Neural progenitor cell (in vitro differentiated cells): ENCODE measurements around the gene KIF12. TPM values are rescaled to one million over a fixed set of nuclear protein-coding genes. Genes with fewer than 3 reads are reported as not detected.

Source experiments
- DNase-seq: peaks from one replicate; pipeline ENCODE4 v3.0.0-alpha.2; 2016; ENCODE audit warnings: low spot score
- H2AFZ ChIP-seq: fragments of 200-600 bp; sonication (generic); replicated peaks from 2 replicates; pipeline ENCODE4 v1.6.1; 2016; ENCODE audit warnings: antibody characterized with exemption
- H3F3A ChIP-seq: fragments of 200-600 bp; sonication (generic); 2 replicates; pipeline ENCODE4 v1.6.1; 2016; ENCODE audit warnings: antibody characterized with exemption, low read depth
- H3K27ac ChIP-seq: fragments of 200-600 bp; sonication (generic); 2 replicates; pipeline ENCODE4 v1.5.1; 2016; ENCODE audit warnings: mild to moderate bottlenecking
- H3K27me3 ChIP-seq: fragments of 200-600 bp; sonication (generic); 2 replicates; pipeline ENCODE4 v1.6.1; 2016; ENCODE audit warnings: mild to moderate bottlenecking, moderate library complexity
- H3K36me3 ChIP-seq: fragments of 200-600 bp; sonication (generic); 2 replicates; pipeline ENCODE4 v1.5.1; 2016
- H3K4me1 ChIP-seq: fragments of 200-600 bp; sonication (generic); 2 replicates; pipeline ENCODE4 v1.6.1; 2016; ENCODE audit warnings: mixed run types
- H3K4me2 ChIP-seq: fragments of 200-600 bp; sonication (generic); 2 replicates; pipeline ENCODE4 v1.6.1; 2016
- H3K4me3 ChIP-seq: fragments of 200-600 bp; sonication (generic); 2 replicates; pipeline ENCODE4 v1.5.1; 2016
- H3K79me2 ChIP-seq: fragments of 200-600 bp; sonication (generic); 2 replicates; pipeline ENCODE4 v1.6.1; 2016; ENCODE audit warnings: low read depth
- H3K9ac ChIP-seq: fragments of 200-600 bp; sonication (generic); 2 replicates; pipeline ENCODE4 v1.6.1; 2016
- H3K9me3 ChIP-seq: fragments of 200-600 bp; sonication (generic); 2 replicates; pipeline ENCODE4 v1.5.1; 2016; ENCODE audit warnings: low read depth
- H4K20me1 ChIP-seq: fragments of 200-600 bp; sonication (generic); 2 replicates; pipeline ENCODE4 v1.6.1; 2016; ENCODE audit warnings: low read depth
- H3K27ac Mint-ChIP-seq: 3 replicates; pipeline ENCODE4 v1.8.0; 2021; ENCODE audit warnings: mixed read lengths
- H3K27me3 Mint-ChIP-seq: 2 replicates; pipeline ENCODE4 v1.8.0; 2022; ENCODE audit warnings: low read depth, mild to moderate bottlenecking, inconsistent platforms, moderate library complexity, mixed read lengths; ENCODE audit not compliant: insufficient read depth
- H3K36me3 Mint-ChIP-seq: 3 replicates; pipeline ENCODE4 v1.8.0; 2021; ENCODE audit warnings: mixed read lengths
- H3K4me1 Mint-ChIP-seq: 3 replicates; pipeline ENCODE4 v1.8.0; 2021; ENCODE audit warnings: mixed read lengths
- H3K4me3 Mint-ChIP-seq: 3 replicates; pipeline ENCODE4 v1.8.0; 2021; ENCODE audit warnings: mild to moderate bottlenecking, moderate library complexity, mixed read lengths
- H3K9me3 Mint-ChIP-seq: 3 replicates; pipeline ENCODE4 v1.8.0; 2020; ENCODE audit warnings: mixed read lengths
- EZH2 ChIP-seq: fragments of 200-600 bp; sonication (generic); IDR thresholded peaks from 2 replicates; pipeline ENCODE4 v1.6.1; 2017; ENCODE audit warnings: antibody characterized with exemption, mild to moderate bottlenecking, moderate library complexity
- EZH2phosphoT487 ChIP-seq: fragments of 200-600 bp; sonication (generic); IDR thresholded peaks from 2 replicates; pipeline ENCODE4 v1.6.1; 2017; ENCODE audit warnings: antibody characterized with exemption
- total RNA-seq: library from RNA; depleted of rRNA; stranded (reverse); fragments of >200 nt; gene quantifications from 2 replicates; pipeline ENCODE4 v1.2.3, GENCODE V29; 2015; ENCODE audit warnings: low replicate concordance
- TF ChIP-seq, protein P1 (sequence below): fragments of 200-600 bp; sonication (generic); IDR thresholded peaks from 2 replicates; pipeline ENCODE4 v1.5.1; 2017; ENCODE audit warnings: antibody characterized with exemption, mild to moderate bottlenecking

The KIF12 gene
- total RNA-seq, 1 donor from 2014 or later: 0.56 TPM

DNA sequence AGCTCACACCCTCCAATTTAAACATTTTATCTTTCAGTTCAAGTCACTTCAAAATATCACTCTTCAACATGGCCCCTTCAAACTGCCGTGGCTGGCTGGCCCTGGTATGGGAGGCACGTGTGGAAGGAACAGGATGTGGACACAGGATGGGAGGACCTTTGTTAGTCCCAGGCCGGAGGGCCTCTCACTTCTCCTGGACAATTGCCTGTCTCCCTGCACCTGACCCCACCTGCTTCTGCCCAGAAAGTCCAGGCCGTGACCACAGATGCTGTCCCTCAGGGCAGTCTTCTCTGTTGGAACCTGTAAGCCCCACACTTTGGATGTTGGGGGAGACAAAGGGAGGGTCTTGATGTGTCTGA, 40.4 kb downstream of the KIF12 start:
- H3K9ac ChIP-seq: no peak overlapping the region
- no peak overlapping the region for H3K4me2 ChIP-seq
- Mint-ChIP-seq H3K27me3 (peaks cover 13% of the 10 kb centered on the region), H3K9me3 (no peaks in the 10 kb centered on the region), H3K27ac (no peak overlapping the region), H3K4me3 (no peak overlapping the region), H3K4me1 (peaks cover 24% of the 10 kb centered on the region), H3K36me3 (peaks cover 22% of the 10 kb centered on the region)
- no peaks in the 10 kb centered on the region for H3F3A ChIP-seq
- no peak overlapping the region for H2AFZ ChIP-seq
- H3K4me1 ChIP-seq: no peaks in the 10 kb centered on the region
- H3K9me3 ChIP-seq: no peaks in the 10 kb centered on the region
- H4K20me1 ChIP-seq: no peaks in the 10 kb centered on the region
- DNase-seq: no peak
- H3K79me2 ChIP-seq: no peaks in the 10 kb centered on the region
- TF ChIP-seq, protein P1, sequence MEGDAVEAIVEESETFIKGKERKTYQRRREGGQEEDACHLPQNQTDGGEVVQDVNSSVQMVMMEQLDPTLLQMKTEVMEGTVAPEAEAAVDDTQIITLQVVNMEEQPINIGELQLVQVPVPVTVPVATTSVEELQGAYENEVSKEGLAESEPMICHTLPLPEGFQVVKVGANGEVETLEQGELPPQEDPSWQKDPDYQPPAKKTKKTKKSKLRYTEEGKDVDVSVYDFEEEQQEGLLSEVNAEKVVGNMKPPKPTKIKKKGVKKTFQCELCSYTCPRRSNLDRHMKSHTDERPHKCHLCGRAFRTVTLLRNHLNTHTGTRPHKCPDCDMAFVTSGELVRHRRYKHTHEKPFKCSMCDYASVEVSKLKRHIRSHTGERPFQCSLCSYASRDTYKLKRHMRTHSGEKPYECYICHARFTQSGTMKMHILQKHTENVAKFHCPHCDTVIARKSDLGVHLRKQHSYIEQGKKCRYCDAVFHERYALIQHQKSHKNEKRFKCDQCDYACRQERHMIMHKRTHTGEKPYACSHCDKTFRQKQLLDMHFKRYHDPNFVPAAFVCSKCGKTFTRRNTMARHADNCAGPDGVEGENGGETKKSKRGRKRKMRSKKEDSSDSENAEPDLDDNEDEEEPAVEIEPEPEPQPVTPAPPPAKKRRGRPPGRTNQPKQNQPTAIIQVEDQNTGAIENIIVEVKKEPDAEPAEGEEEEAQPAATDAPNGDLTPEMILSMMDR: no peak
- TF ChIP-seq EZH2: no peak
- TF ChIP-seq EZH2phosphoT487: no peak
- no peak overlapping the region for H3K4me3 ChIP-seq
- H3K27me3 ChIP-seq: no peaks in the 10 kb centered on the region
- H3K27ac ChIP-seq: no peak overlapping the region
- no peaks in the 10 kb centered on the region for H3K36me3 ChIP-seq

DNA sequence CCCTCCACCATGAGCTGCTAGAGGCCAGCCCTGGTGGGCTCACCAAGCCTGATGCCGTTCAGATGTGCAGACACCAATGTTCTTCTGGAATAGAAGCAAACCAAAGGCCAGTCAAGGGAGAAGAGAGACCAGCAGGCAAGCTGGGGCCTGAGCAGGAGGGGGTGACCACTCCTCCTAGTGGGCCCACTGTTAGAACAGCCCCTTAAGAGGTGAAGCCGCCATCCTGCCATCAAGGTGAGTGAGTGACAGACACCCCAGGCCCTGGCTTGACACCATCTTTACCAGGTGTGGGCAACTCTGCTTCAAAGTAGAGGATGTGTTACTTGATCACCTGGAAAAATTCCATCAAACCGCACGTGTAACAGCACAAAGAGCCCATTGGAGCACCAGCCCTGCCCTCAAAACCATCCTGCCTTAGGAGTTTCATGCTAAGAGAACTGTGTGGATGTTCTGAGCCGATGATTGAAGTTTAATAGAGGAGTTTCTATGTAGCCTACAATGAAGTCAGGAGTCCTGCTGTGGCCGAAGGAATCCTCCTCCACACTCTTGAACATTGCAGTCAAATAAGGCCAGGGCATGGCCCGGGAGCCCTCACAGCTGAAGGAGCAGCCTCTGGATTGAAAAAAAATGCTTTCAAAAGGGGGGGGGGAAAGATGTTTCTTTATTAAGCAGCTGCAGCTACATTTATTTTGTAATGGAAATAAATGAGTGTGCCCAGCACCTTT, 41.8 kb downstream of the KIF12 start:
- H4K20me1 ChIP-seq: no peaks in the 10 kb centered on the region
- Mint-ChIP-seq H3K27me3 (peaks cover 13% of the 10 kb centered on the region), H3K36me3 (peaks cover 30% of the 10 kb centered on the region), H3K27ac (no peak overlapping the region), H3K4me3 (no peak overlapping the region), H3K4me1 (peaks cover 24% of the 10 kb centered on the region), H3K9me3 (no peaks in the 10 kb centered on the region)
- H3K36me3 ChIP-seq: no peaks in the 10 kb centered on the region
- TF ChIP-seq EZH2 (no peak), EZH2phosphoT487 (no peak)
- TF ChIP-seq, protein P1: no peak
- H3K9me3 ChIP-seq: no peaks in the 10 kb centered on the region
- H3F3A ChIP-seq: no peaks in the 10 kb centered on the region
- no peak overlapping the region for H2AFZ ChIP-seq
- H3K4me1 ChIP-seq: no peaks in the 10 kb centered on the region
- no peak for DNase-seq
- no peaks in the 10 kb centered on the region for H3K79me2 ChIP-seq
- no peaks in the 10 kb centered on the region for H3K27me3 ChIP-seq
- no peak overlapping the region for H3K4me2 ChIP-seq
- H3K4me3 ChIP-seq: no peak overlapping the region
- H3K27ac ChIP-seq: no peak overlapping the region
- no peak overlapping the region for H3K9ac ChIP-seq

DNA sequence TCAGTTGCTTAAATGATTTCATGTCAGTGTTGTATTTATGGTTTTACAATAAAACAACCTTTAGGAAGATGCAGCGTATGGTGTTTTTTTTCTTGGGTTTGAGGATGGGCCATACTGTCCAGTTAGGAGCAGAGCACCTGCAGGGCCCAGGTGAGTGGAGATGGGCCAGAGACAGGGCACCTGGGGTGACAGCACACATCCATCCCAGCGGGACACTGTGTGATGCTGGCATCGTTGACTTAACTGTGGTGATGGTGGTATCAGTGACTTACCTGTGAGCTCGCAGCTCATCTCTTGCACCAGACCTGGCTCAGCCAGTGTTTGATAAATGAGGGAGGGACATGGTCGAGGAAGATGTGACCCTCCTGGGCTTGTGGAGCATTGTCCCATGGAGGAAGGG, 42.6 kb downstream of the KIF12 start:
- H3K36me3 ChIP-seq: no peaks in the 10 kb centered on the region
- Mint-ChIP-seq H3K27ac (no peak overlapping the region), H3K27me3 (peaks cover 9% of the 10 kb centered on the region), H3K36me3 (peaks cover 37% of the 10 kb centered on the region), H3K4me3 (no peak overlapping the region), H3K4me1 (peaks cover 24% of the 10 kb centered on the region), H3K9me3 (no peaks in the 10 kb centered on the region)
- DNase-seq: no peak
- H3F3A ChIP-seq: no peaks in the 10 kb centered on the region
- no peaks in the 10 kb centered on the region for H3K4me1 ChIP-seq
- no peaks in the 10 kb centered on the region for H3K9me3 ChIP-seq
- no peak overlapping the region for H3K4me3 ChIP-seq
- no peaks in the 10 kb centered on the region for H3K79me2 ChIP-seq
- H3K27me3 ChIP-seq: no peaks in the 10 kb centered on the region
- no peaks in the 10 kb centered on the region for H4K20me1 ChIP-seq
- no peak overlapping the region for H3K4me2 ChIP-seq
- no peak overlapping the region for H3K9ac ChIP-seq
- TF ChIP-seq EZH2phosphoT487 (no peak), EZH2 (no peak)
- TF ChIP-seq, protein P1: no peak
- no peak overlapping the region for H2AFZ ChIP-seq
- H3K27ac ChIP-seq: no peak overlapping the region
